Raji (cell line): ENCODE data around the gene SURF2.

Experiments
- POLR2A ChIP-seq: IDR thresholded peaks from 2 replicates; pipeline ENCODE4 v1.6.1; 2011; ENCODE audit warnings: low read depth, low read length, control low read depth; ENCODE audit not compliant: insufficient read depth

SURF2 gene

DNA sequence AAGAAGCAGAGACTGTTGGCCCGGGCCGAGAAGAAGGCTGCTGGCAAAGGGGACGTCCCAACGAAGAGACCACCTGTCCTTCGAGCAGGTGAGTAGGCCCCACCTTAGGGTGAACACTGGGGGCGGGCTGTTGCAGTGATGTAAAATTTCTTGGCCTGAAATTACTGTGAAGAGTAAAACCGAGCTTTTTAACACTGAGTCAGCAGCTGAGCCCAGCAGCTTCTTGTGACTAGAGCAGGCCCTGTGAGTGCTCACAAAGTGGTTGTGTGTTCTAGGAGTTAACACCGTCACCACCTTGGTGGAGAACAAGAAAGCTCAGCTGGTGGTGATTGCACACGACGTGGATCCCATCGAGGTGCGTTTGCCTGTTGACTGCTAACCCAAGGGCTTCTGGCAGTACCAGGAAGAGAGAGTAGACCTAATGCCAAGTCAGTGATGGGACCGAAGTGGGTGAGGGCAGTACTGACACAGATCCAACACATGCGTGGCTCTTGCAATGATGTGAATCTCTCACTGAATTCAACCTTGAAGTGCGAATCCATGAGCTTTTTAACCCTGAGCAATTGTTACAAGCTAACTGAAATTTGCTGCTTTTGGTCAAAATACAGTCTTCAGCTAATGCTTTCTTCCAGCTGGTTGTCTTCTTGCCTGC is 6.3 kb upstream of the SURF2 start:
- TF ChIP-seq POLR2A, result no peak

DNA sequence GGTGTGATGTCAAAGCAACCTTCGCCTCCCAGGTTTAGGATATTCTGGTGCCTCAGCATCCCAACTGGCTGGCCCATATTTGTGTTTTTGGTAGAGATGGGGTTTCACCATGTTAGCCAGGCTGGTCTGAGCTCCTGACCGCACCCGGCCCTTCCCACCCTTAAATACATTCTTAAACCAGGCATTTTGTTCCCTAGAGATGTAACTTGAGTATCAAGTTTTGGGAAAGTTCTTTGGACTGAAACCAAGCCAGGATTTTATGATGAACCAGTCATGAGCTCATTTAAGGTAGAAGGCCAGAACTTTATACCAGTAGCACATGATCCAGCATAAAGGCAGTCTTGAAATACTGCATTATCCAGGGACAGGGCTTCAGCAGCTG is 4.8 kb upstream of the SURF2 start:
- no peak for TF ChIP-seq POLR2A

DNA sequence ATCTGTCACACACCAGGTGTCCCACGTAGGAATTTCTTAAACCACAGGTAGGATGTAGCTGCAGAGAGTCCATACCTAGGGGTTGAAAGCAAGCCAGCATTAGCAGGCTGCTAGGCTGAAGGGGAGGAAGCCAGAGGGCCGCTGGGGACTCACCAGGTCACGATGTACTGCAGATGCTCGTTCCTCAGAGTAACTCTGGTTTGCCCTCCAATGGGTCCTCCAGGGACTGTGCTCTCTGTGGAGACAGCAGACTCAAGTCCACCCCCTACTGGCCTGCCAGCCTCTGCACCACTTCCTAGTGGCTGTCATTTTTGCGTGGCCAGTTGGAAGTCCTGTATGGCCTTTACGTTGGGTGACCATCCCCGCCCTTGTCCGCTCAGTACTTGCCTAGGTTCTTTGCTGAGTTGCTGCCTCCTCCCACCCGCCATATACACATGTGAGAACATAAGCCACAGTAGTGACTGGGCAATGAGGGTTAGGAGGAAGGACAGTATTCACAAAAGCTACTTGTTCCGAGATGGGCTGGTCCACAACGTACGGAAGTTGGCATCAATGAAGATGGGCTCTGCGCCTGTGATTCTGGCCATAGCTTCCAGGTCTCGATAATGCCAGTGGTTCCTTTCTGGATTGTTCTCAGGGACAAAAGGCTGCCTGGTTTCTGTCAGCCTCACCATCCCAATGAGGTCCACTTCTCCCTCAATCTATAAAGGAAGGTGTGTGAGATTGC is 4.3 kb upstream of the SURF2 start:
- peak; percentile 57; the same call in 1 of the 2 replicates for TF ChIP-seq POLR2A

GRCh38 chr9:133352635-133353340 is 3.6 kb upstream of the SURF2 start:
- peak; percentile 48 for TF ChIP-seq POLR2A

GRCh38 chr9:133353548-133353947 is 2.8 kb upstream of the SURF2 start:
- TF ChIP-seq POLR2A, result peak; percentile 27; the same call in 1 of the 2 replicates

GRCh38 chr9:133354766-133355165 is 1.6 kb upstream of the SURF2 start:
- TF ChIP-seq POLR2A, result no peak

DNA sequence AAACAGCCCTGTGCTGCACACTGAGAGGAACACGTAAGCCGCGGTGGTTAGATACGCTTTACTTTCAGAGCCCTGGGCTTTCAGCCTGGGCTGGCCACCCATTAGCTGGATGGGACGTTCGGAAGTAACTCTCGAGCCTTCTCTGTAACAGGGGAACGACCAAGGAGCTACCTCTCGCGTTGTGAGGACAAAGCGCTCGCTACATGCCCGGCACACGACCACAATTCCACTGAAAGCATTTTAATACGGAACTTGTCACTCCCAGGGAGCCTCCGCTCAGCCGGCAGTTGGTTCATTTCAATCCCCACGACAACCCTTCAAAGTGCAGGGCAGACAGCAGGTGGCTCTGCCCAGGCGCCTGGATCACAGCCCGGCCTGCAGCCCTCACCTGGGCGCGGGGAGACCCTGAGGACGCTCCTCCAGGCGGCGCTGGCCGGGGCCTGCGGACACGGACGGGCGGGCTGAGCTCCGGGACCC is 431 bp upstream of the SURF2 start:
- no peak for TF ChIP-seq POLR2A

GRCh38 chr9:133357656-133358055 is 1.3 kb downstream of the SURF2 start:
- no peak for TF ChIP-seq POLR2A

DNA sequence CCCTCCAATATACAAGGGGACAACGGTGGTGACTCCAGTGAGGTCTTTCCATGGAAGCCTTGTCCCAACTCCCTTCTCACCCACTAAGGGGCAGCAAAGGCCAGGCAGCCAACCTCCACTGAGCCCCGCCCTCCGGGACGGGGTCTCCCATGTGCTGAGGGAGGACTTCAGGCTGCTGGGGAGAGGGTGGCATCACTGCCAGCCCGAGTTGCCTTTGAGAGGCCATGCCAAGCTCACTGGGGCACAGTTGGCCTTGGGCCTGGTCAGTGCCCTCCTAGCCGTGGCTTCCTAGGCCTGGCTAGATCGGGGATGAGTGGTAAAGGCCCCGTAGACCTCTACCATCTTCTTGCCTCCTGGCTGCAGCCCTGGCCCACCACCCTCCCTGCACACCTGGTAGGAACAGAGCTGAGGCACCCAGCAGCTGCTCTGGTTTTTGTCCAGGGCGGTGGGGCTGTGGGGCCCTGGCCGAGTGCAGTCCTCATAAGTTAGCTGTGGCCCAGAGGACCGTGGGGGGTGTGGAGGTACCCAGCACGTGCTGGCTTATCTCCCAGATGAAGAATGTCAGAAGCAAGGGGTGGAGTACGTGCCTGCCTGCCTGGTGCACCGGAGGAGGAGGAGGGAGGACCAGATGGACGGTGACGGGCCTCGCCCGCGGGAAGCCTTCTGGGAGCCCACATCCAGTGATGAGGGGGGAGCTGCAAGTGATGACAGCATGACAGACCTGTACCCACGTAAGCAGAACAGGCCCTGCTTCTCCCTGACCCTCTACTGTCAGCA is 3.2 kb downstream of the SURF2 start:
- no peak for TF ChIP-seq POLR2A

DNA sequence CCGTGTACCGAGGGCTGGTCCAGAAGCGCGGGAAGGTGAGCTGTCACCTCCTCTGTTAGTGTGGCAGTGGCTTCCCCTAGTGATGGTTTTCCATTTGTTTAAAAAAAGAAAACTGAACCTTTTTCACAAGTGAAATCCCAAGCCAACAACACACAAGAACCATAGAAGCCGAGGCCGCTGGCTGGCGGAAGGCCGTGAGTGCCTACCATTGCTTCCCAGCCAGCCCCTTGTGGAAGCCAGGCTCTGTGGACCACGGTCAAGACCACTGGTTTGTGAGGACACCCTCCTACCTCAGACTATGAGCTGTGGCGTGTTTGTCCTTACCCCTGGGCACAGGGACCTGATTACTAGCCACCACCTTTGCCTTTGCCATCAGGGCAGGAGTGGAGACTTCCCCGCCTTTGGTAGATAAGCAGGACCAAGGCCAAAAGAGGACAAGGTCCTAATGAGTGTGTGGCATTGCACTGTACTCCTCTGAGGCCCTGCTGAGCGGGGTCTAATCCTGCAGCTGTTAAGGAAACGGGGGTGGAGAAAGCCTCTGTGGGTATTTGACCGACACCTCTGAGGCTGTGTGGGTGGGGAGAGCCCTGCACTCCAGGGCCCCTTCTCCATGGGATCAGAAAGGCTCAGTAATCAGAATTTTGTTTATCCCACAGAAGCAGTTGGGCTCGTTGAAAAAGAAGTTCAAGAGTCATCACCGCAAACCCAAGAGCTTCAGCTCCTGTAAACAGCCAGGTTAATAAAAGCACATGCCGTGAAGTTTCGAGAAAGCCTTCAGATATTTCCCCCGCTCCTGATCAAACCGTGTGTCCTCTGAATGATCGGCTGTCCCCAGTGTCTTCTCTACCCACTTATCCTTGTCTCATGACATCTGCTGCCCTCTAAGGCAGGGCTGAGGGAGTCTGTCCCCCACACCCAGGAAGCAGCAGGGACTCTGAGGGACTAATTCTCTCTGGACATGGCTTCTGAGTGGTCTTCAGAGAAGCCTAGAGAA is 4.3 kb downstream of the SURF2 start:
- no peak for TF ChIP-seq POLR2A

DNA sequence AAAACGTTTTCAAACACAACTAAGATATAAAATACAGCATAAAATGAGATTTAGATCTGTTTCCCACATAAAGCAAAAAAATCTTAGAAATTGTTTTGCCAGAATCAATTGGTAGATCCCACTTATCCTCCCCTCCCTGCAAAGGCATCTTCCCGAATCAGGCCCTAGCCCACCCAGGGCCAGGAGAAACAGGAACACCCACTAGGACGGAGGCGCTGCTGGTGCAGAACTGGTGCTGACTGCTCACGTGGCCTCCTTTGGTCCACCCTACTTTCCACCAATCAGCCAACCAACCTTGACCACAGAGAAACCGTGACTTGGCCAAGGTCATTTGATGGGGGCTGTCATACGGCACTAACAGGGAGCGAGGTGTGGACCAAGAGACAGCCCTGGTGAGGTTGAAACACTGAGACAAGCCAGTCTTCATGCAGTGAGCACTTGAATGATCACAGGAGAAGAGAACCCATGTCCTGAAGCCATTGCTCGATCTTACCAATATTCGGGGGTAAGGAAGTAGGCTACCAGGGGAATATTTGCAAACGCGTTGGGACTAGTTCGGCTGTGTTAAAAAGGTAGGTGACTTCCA is 5.2 kb downstream of the SURF2 start:
- no peak for TF ChIP-seq POLR2A

GRCh38 chr9:133362359-133363044 is 6.2 kb downstream of the SURF2 start:
- TF ChIP-seq POLR2A, result no peak; the same call in 1 of the 2 replicates

DNA sequence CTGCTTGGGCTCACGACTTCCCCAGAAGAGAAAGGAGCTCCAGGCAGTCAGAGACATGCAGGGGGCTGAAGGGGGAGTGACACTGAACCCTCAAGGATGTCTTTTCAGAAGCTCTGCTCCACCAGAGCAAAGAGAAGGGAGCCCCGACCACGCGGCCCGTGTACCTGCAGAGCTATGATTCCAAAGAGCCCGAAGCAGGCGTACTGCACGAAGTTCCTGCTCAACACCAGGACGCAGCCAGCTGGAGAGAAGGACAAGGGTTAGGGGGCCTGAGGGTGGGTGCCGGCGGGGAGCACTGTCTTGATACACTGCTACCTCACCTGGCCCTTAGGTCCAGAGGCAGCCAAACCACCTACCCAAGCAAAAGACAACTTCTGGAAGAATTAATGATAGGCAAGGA is 10.1 kb downstream of the SURF2 start:
- no peak for TF ChIP-seq POLR2A
